ENCODE results near the gene IRF2.

GRCh38 chr4:184515606-184516005 lies 41.3 kb upstream of the IRF2 start:
- TF ChIP-seq CTCF (IDR thresholded peaks at IDR 0.05), result no peak
- no peak for TF ChIP-seq POLR2A (IDR thresholded peaks at IDR 0.05)

Measured in adrenal gland (tissue), 5 donors.